ENCODE measurements around the gene PTGES3. TPM values are rescaled to one million over a fixed set of nuclear protein-coding genes. Genes with fewer than 3 reads are reported as not detected.
A peak's percentile ranks its signal among the peaks of the same experiment; 100 is the strongest.

The PTGES3 gene
- total RNA-seq, 1 donor from 2014 or later = 180 TPM

DNA sequence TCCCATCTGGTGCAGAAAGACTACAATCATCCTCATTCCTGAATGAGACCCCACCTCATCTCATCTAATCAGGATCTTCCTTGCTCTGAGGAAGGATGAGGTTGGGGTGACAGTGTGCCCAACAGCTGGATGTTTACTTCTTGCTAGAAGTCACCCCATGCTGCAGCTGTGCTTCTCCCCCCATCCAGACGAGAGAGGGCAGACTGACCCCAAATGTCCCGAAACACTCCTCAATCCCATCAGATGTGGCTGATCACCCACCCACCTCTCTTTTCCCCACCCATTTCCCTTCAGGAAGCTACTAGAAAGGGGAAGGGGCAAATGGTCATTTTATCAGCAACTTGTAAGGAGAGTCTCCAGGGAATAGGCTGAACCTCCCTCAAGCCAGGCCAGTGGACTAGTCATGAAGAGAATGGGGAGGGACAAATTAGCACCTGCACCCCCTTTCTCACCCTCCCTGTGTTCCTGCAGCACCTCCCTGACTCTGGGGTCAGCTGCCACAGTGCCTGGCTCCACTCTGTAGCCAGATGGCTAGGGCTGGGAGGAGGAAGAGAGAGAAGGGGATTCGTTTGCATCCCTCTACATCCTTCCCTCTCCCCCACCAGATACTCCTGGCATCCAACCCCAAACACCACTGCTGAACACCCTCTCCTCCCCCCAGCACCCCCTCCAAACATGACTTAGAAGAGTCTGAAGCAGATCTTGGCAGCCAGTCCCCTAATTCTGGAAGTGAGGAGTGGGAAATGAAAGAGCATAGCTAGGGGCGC, 55.2 kb downstream of the PTGES3 start:
- Mint-ChIP-seq H3K27ac (ENCODE audit: unreplicated experiment) (peak overlapping the region; percentile 95), H3K36me3 (ENCODE audit: unreplicated experiment) (no peaks in the 10 kb centered on the region)
- DNase-seq = peak; percentile 41

DNA sequence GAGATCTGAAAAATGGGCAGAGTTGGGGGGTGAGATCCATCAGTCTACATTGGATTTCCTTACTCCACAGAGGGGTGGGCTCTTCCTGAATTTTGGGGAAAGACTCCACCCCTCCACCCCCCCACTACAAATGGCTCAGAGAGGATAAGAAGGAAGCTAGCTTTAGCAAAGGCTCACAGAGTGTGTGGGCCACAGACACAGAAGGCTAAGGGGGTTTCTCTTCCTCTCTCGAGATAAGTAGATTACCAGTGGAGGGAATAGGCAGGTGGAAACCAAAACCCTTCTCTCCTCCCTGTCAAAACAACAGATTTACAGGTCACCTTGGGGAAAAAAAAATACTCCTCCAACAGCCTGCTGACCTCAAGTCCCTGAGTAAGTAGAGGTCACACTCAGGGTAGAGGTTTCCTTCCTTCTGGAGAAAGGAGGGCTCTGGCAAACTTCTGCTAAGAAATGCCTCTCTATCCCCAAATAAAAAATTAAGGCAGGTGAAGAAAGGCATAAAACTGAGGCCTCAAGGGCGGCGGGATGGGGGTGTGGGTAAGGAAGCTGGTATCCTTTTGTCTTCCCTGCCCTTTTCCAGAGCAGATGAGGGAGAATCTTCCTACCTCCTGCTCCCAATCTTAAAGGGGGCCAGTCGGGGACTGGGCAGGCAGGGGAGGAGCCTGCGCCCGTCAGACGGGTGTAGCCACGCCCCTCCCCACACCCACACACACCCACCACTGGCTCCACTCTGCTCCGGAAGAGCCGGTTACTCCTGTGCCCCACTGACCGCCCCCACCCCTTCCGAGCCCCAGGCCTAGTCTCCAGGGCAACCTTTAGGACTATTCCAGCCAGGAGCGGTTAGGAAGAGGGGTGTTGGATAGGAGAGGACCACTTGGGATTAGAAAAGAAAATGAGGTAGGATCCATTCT, 56.0 kb downstream of the PTGES3 start:
- peak overlapping the region; percentile 95 for H3K27ac Mint-ChIP-seq (ENCODE audit: unreplicated experiment)
- H3K4me3 Mint-ChIP-seq (ENCODE audit: unreplicated experiment) = peak overlapping the region; percentile 98
- DNase-seq = peak; percentile 67
- H3K36me3 Mint-ChIP-seq (ENCODE audit: unreplicated experiment) = no peaks in the 10 kb centered on the region
- peaks cover 30% of the 10 kb centered on the region for H3K4me1 Mint-ChIP-seq (ENCODE audit: low read depth, unreplicated experiment)
- peaks cover 25% of the 10 kb centered on the region for H3K27me3 Mint-ChIP-seq (ENCODE audit: unreplicated experiment)
- TF ChIP-seq, protein P1, sequence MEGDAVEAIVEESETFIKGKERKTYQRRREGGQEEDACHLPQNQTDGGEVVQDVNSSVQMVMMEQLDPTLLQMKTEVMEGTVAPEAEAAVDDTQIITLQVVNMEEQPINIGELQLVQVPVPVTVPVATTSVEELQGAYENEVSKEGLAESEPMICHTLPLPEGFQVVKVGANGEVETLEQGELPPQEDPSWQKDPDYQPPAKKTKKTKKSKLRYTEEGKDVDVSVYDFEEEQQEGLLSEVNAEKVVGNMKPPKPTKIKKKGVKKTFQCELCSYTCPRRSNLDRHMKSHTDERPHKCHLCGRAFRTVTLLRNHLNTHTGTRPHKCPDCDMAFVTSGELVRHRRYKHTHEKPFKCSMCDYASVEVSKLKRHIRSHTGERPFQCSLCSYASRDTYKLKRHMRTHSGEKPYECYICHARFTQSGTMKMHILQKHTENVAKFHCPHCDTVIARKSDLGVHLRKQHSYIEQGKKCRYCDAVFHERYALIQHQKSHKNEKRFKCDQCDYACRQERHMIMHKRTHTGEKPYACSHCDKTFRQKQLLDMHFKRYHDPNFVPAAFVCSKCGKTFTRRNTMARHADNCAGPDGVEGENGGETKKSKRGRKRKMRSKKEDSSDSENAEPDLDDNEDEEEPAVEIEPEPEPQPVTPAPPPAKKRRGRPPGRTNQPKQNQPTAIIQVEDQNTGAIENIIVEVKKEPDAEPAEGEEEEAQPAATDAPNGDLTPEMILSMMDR (IDR thresholded peaks at IDR 0.05; ENCODE audit: partially characterized antibody, unreplicated experiment) = no peak
- peaks cover 13% of the 10 kb centered on the region for H3K9me3 Mint-ChIP-seq (ENCODE audit: unreplicated experiment)

More for the DNA sequence above, 55.2 kb downstream of the PTGES3 start:
- Mint-ChIP-seq H3K9me3 (ENCODE audit: unreplicated experiment) (peaks cover 14% of the 10 kb centered on the region), H3K4me1 (ENCODE audit: low read depth, unreplicated experiment) (peaks cover 39% of the 10 kb centered on the region), H3K4me3 (ENCODE audit: unreplicated experiment) (peak overlapping the region; percentile 98), H3K27me3 (ENCODE audit: unreplicated experiment) (peaks cover 25% of the 10 kb centered on the region)
- TF ChIP-seq, protein P1 (IDR thresholded peaks at IDR 0.05; ENCODE audit: partially characterized antibody, unreplicated experiment) = no peak

DNA sequence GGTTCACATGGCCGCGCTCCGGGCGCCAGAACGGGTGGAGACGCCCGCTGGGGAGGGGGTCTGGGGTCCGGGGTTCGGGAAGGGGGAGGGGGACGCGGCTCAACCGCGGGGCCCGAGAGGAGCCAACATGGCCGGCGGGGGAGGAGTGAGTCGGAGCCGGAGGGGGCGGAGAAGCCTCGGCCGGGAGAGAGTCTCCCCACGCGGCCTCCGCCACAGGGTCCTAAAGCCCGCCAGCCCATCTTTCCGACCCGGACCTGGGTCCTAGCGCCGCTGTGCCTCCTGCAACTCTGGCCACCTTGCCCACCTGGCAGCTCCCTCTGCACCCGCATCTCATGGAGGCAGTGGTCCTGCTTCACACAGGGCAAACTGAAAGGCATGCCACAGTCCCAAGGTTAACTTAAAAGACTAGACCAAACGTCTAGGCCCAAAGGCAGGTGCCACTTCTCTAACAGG, 57.9 kb downstream of the PTGES3 start, which contains the start of gene BAZ2A:
Gene BAZ2A, minus strand, starts transcription at position 147 of the 453 bp plus-strand sequence. CDS start 12,796 bp downstream, outside the sequence.
- H3K36me3 Mint-ChIP-seq (ENCODE audit: unreplicated experiment) = no peaks in the 10 kb centered on the region
- H3K27me3 Mint-ChIP-seq (ENCODE audit: unreplicated experiment) = peaks cover 21% of the 10 kb centered on the region
- peak within 1 kb of the TSS; percentile 98 for H3K4me3 Mint-ChIP-seq (ENCODE audit: unreplicated experiment)
- peaks cover 33% of the 10 kb centered on the region for H3K4me1 Mint-ChIP-seq (ENCODE audit: low read depth, unreplicated experiment)
- peaks cover 10% of the 10 kb centered on the region for H3K9me3 Mint-ChIP-seq (ENCODE audit: unreplicated experiment)
- TF ChIP-seq, protein P1 (IDR thresholded peaks at IDR 0.05; ENCODE audit: partially characterized antibody, unreplicated experiment) = no peak
- peak; percentile 93 for DNase-seq
- H3K27ac Mint-ChIP-seq (ENCODE audit: unreplicated experiment) = peak within 1 kb of the TSS; percentile 94

DNA sequence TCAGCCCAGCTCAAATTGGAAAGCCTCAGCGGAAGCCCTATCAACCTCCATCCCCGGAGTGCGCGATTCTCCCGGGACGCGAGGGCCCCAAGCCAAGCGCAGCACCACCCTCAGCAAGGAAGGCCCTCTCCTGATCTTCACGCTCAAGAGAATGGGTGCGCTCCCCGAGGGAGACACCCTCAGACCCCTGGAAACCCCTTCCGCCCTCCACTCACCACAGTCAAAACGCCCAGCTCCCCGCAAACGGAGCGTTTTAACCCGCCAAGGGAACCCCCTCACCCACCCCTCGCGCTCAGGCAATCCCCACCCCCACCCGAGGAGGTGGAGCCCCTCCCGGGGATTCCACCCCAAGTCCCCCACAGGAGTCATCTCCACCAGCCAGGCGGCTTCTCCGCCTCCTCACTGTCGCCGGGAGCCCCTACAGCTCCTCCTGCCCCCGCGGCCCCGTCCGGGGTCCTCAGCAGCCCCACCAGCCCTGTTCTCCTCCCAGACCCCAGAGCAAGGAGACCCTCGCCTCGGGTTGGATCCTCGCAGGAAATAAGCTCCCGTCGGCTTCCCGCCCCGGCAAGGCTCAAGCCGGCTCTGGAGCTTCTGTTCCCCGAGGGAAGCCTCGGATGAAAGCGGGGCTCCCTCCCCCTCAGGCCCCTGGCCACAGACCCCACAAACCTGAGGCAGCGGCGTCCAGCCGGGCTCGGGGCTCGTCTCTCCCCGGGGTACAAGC, 58.5 kb downstream of the PTGES3 start:
- TF ChIP-seq, protein P1 (IDR thresholded peaks at IDR 0.05; ENCODE audit: partially characterized antibody, unreplicated experiment) = no peak
- Mint-ChIP-seq H3K4me1 (ENCODE audit: low read depth, unreplicated experiment) (peaks cover 33% of the 10 kb centered on the region), H3K4me3 (ENCODE audit: unreplicated experiment) (peak overlapping the region; percentile 87), H3K27ac (ENCODE audit: unreplicated experiment) (peak overlapping the region; percentile 94), H3K36me3 (ENCODE audit: unreplicated experiment) (no peaks in the 10 kb centered on the region), H3K27me3 (ENCODE audit: unreplicated experiment) (peaks cover 21% of the 10 kb centered on the region), H3K9me3 (ENCODE audit: unreplicated experiment) (peaks cover 10% of the 10 kb centered on the region)
- DNase-seq = peak; percentile 40
